SK-N-SH (cell line): ENCODE results near the gene FAM200C. TPM values are rescaled to one million over a fixed set of nuclear protein-coding genes. Genes with fewer than 3 reads are reported as not detected.

Source experiments
- CTCF ChIA-PET: fragments of 300-600, 350-600 bp; formaldehyde crosslinking; extraction: SDS; loops from one replicate; lab custom pipeline; 2021; lab: Yijun Ruan, JAX
- POLR2A ChIA-PET: fragments of 350-600 bp; sonication (Branson Sonifier 250); formaldehyde crosslinking; extraction: SDS; loops from one replicate; lab custom pipeline; 2020; ENCODE audit warnings: antibody characterized with exemption, inconsistent platforms; lab: Yijun Ruan, JAX
- DNase-seq: peaks from one replicate; pipeline ENCODE4 v3.0.0; 2012
- H2AFZ ChIP-seq: fragments of 200-600 bp; sonication (generic); 2 replicates; pipeline ENCODE4 v1.8.1; 2016; ENCODE audit warnings: antibody characterized with exemption, mild to moderate bottlenecking, low read depth
- H3F3A ChIP-seq: fragments of 200-600 bp; sonication (generic); replicated peaks from 2 replicates; pipeline ENCODE3; 2016; ENCODE audit warnings: antibody characterized with exemption, mild to moderate bottlenecking; ENCODE audit not compliant: insufficient read depth
- H3K27ac ChIP-seq, 2 experiments: fragments of 200-500 bp in 1 of 2; fragments of 200-600 bp in 1 of 2; sonication (Bioruptor generic) in 1 of 2; sonication (generic), shearing (Covaris generic) in 1 of 2; 2 replicates each; pipeline versions ENCODE4 v1.5.1 to v1.6.1; 2014 to 2016; ENCODE audit warnings: low read depth in 2 of 2, inconsistent platforms in 1 of 2, low read length in 1 of 2, mild to moderate bottlenecking in 1 of 2, mixed read lengths in 1 of 2
- H3K27me3 ChIP-seq: fragments of 200-600 bp; sonication (generic), shearing (Covaris generic); 2 replicates; pipeline ENCODE4 v1.6.1; 2016; ENCODE audit warnings: mixed run types; ENCODE audit not compliant: insufficient read depth
- H3K36me3 ChIP-seq, 2 experiments: fragments of 200-500 bp in 1 of 2; fragments of 200-600 bp in 1 of 2; sonication (Bioruptor generic) in 1 of 2; sonication (generic) in 1 of 2; replicated peaks in 1 of 2; 2 replicates each; pipeline versions ENCODE3 to v1.5.1; 2014 to 2016; ENCODE audit warnings: low read length in 1 of 2, mild to moderate bottlenecking in 1 of 2; ENCODE audit not compliant: insufficient read depth in 2 of 2, control insufficient read depth in 1 of 2
- H3K4me1 ChIP-seq, 2 experiments: fragments of 200-500 bp in 1 of 2; fragments of 200-600 bp in 1 of 2; sonication (Bioruptor generic) in 1 of 2; sonication (generic), shearing (Covaris generic) in 1 of 2; 2 replicates each; pipeline versions ENCODE4 v1.5.1 to v1.6.1; 2014 to 2016; ENCODE audit warnings: low read depth in 1 of 2, low read length in 1 of 2, mixed run types in 1 of 2; ENCODE audit not compliant: insufficient read depth in 2 of 2, control insufficient read depth in 1 of 2
- H3K4me2 ChIP-seq: fragments of 200-600 bp; sonication (generic), shearing (Covaris generic); 2 replicates; pipeline ENCODE4 v1.6.1; 2017; ENCODE audit warnings: mixed run types
- H3K4me3 ChIP-seq, 2 experiments: fragments of 200-500 bp in 1 of 2; fragments of 200-600 bp in 1 of 2; sonication (Bioruptor generic) in 1 of 2; sonication (generic), shearing (Covaris generic) in 1 of 2; 2 replicates each; pipeline versions ENCODE4 v1.5.1 to v1.8.1; 2014 to 2016; ENCODE audit warnings: low read depth in 2 of 2, inconsistent platforms in 1 of 2, low read length in 1 of 2, mild to moderate bottlenecking in 1 of 2, mixed read lengths in 1 of 2, moderate library complexity in 1 of 2
- H3K79me2 ChIP-seq: fragments of 200-600 bp; sonication (generic); 2 replicates; pipeline ENCODE4 v1.8.1; 2017; ENCODE audit warnings: mild to moderate bottlenecking; ENCODE audit not compliant: insufficient read depth
- H3K9ac ChIP-seq: fragments of 200-600 bp; sonication (generic); 2 replicates; pipeline ENCODE4 v1.6.1; 2017; ENCODE audit warnings: mixed run types
- H3K9me2 ChIP-seq: fragments of 200-600 bp; sonication (generic); 2 replicates; pipeline ENCODE4 v1.6.1; 2017; ENCODE audit warnings: mixed run types
- H3K9me3 ChIP-seq: fragments of 200-600 bp; sonication (generic); 2 replicates; pipeline ENCODE4 v1.6.1; 2017; ENCODE audit warnings: mixed run types, mild to moderate bottlenecking, moderate library complexity
- H4K20me1 ChIP-seq: fragments of 200-600 bp; sonication (generic); 2 replicates; pipeline ENCODE4 v1.6.1; 2017; ENCODE audit warnings: mild to moderate bottlenecking, mixed run types; ENCODE audit not compliant: insufficient read depth
- ELF1 ChIP-seq: IDR thresholded peaks from 2 replicates; pipeline ENCODE4 v1.4.0; 2012
- EZH2phosphoT487 ChIP-seq: fragments of 200-600 bp; sonication (generic); IDR thresholded peaks from 2 replicates; pipeline ENCODE4 v1.6.1; 2017; ENCODE audit warnings: low read depth, mixed run types, mild to moderate bottlenecking, antibody characterized with exemption, moderate library complexity, borderline replicate concordance
- FOSL2 ChIP-seq: IDR thresholded peaks from 2 replicates; pipeline ENCODE4 v1.4.0; 2012; ENCODE audit warnings: low read depth, mild to moderate bottlenecking, moderate library complexity, borderline replicate concordance
- FOXM1 ChIP-seq: IDR thresholded peaks from 2 replicates; pipeline ENCODE4 v1.4.0; 2012; ENCODE audit warnings: low read depth, mild to moderate bottlenecking
- GABPA ChIP-seq: IDR thresholded peaks from 2 replicates; pipeline ENCODE4 v1.4.0; 2012; ENCODE audit warnings: low read depth, mild to moderate bottlenecking
- GATA2 ChIP-seq: sonication (generic); formaldehyde crosslinking; IDR thresholded peaks from 2 replicates; pipeline ENCODE4 v1.5.0; 2020; ENCODE audit warnings: mild to moderate bottlenecking, missing genetic modification reagents
- JUND ChIP-seq: IDR thresholded peaks from 2 replicates; pipeline ENCODE4 v1.4.0; 2012
- NFIC ChIP-seq: IDR thresholded peaks from 2 replicates; pipeline ENCODE4 v1.4.0; 2012; ENCODE audit warnings: borderline replicate concordance
- RAD21 ChIP-seq: IDR thresholded peaks from 2 replicates; pipeline ENCODE4 v1.6.1; 2012; ENCODE audit warnings: mild to moderate bottlenecking, low read length
- RXRA ChIP-seq: IDR thresholded peaks from 2 replicates; pipeline ENCODE4 v1.4.0; 2012; ENCODE audit warnings: low read depth, mild to moderate bottlenecking, borderline replicate concordance
- SIN3A ChIP-seq: IDR thresholded peaks from 2 replicates; pipeline ENCODE4 v1.6.1; 2012; ENCODE audit warnings: low read depth, mild to moderate bottlenecking, low read length, moderate library complexity, borderline replicate concordance
- SMC3 ChIP-seq: IDR thresholded peaks from 2 replicates; pipeline ENCODE4 v1.6.1; 2012; ENCODE audit warnings: low read depth, low read length, improper control_type of control experiment
- TCF12 ChIP-seq: IDR thresholded peaks from 2 replicates; pipeline ENCODE4 v1.4.0; 2012
- WGBS: methylation state at CpG from one replicate; pipeline ENCODE4 v1.1.6; 2017; ENCODE audit warnings: low lambda C conversion rate; 5-methylcytosine and 5-hydroxymethylcytosine counted together
- polyA plus RNA-seq, 3 experiments: library from polyadenylated mRNA; depleted of rRNA; stranded (reverse); fragments of >200 nt; gene quantifications; 2 replicates each; pipeline ENCODE4 v1.2.3, GENCODE V29; 2012
- TF ChIP-seq, protein P1 (sequence below): fragments of 150-350 bp; IDR thresholded peaks from 2 replicates; pipeline ENCODE4 v1.6.1; 2017; ENCODE audit warnings: antibody characterized with exemption, low read length, low read depth, borderline replicate concordance
- TF ChIP-seq, protein P2 (sequence below): IDR thresholded peaks from 2 replicates; pipeline ENCODE4 v1.4.0; 2012; ENCODE audit warnings: low read depth, borderline replicate concordance
- TF ChIP-seq, protein P3 (sequence below): IDR thresholded peaks from 2 replicates; pipeline ENCODE4 v1.4.0; 2012; ENCODE audit warnings: low read depth
- TF ChIP-seq, protein P4 (sequence below): fragments of 200-600 bp; sonication (generic); IDR thresholded peaks from 2 replicates; pipeline ENCODE4 v1.6.1; 2017; ENCODE audit warnings: antibody characterized with exemption, mild to moderate bottlenecking, moderate library complexity
- TF ChIP-seq, protein P5 (sequence below): fragments of 150-350 bp; IDR thresholded peaks from 2 replicates; pipeline ENCODE4 v1.6.1; 2016; ENCODE audit warnings: mild to moderate bottlenecking, low read depth, low read length

Gene FAM200C
- polyA plus RNA-seq, 1 of the 3 experiments (the other 2 are of a cell fraction) = 1.5 TPM

DNA sequence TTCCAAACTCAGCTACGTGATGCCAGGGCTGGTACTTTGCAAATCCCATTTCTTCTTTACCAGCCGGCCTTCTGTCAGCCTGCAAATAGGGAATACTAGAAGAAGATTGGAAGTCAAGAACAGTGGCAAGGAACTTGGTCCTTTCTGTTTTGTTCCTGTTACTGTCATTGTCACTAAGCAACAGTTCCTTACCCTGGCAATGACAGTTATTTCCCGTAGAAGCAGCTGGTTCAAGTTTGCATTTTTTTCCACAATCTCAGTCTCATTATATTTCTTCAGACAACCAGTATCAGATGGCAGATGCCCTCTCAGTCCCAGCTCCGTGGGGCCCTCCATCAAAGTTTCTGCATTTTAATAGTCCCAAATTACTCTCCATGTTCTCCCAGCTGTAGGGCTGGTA, 20.3 kb downstream of the FAM200C start:
- DNase-seq = no peak
- no peak overlapping the region for H3K9ac ChIP-seq

More for the DNA sequence above, 20.3 kb downstream of the FAM200C start:
- TF ChIP-seq, protein P1, sequence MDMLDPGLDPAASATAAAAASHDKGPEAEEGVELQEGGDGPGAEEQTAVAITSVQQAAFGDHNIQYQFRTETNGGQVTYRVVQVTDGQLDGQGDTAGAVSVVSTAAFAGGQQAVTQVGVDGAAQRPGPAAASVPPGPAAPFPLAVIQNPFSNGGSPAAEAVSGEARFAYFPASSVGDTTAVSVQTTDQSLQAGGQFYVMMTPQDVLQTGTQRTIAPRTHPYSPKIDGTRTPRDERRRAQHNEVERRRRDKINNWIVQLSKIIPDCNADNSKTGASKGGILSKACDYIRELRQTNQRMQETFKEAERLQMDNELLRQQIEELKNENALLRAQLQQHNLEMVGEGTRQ = no peak
- no peak for TF ChIP-seq FOSL2
- TF ChIP-seq RAD21 = no peak
- TF ChIP-seq SMC3 = no peak
- TF ChIP-seq, protein P2, sequence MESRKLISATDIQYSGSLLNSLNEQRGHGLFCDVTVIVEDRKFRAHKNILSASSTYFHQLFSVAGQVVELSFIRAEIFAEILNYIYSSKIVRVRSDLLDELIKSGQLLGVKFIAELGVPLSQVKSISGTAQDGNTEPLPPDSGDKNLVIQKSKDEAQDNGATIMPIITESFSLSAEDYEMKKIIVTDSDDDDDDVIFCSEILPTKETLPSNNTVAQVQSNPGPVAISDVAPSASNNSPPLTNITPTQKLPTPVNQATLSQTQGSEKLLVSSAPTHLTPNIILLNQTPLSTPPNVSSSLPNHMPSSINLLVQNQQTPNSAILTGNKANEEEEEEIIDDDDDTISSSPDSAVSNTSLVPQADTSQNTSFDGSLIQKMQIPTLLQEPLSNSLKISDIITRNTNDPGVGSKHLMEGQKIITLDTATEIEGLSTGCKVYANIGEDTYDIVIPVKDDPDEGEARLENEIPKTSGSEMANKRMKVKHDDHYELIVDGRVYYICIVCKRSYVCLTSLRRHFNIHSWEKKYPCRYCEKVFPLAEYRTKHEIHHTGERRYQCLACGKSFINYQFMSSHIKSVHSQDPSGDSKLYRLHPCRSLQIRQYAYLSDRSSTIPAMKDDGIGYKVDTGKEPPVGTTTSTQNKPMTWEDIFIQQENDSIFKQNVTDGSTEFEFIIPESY = no peak
- TF ChIP-seq SIN3A = no peak
- TF ChIP-seq JUND = no peak
- TF ChIP-seq NFIC = no peak
- TF ChIP-seq ELF1 = no peak
- no peak for TF ChIP-seq FOXM1
- TF ChIP-seq RXRA = no peak
- no peak for TF ChIP-seq GABPA
- no peak for TF ChIP-seq EZH2phosphoT487
- TF ChIP-seq, protein P3, sequence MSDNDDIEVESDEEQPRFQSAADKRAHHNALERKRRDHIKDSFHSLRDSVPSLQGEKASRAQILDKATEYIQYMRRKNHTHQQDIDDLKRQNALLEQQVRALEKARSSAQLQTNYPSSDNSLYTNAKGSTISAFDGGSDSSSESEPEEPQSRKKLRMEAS = no peak
- TF ChIP-seq, protein P4, sequence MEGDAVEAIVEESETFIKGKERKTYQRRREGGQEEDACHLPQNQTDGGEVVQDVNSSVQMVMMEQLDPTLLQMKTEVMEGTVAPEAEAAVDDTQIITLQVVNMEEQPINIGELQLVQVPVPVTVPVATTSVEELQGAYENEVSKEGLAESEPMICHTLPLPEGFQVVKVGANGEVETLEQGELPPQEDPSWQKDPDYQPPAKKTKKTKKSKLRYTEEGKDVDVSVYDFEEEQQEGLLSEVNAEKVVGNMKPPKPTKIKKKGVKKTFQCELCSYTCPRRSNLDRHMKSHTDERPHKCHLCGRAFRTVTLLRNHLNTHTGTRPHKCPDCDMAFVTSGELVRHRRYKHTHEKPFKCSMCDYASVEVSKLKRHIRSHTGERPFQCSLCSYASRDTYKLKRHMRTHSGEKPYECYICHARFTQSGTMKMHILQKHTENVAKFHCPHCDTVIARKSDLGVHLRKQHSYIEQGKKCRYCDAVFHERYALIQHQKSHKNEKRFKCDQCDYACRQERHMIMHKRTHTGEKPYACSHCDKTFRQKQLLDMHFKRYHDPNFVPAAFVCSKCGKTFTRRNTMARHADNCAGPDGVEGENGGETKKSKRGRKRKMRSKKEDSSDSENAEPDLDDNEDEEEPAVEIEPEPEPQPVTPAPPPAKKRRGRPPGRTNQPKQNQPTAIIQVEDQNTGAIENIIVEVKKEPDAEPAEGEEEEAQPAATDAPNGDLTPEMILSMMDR = no peak
- TF ChIP-seq, protein P5, sequence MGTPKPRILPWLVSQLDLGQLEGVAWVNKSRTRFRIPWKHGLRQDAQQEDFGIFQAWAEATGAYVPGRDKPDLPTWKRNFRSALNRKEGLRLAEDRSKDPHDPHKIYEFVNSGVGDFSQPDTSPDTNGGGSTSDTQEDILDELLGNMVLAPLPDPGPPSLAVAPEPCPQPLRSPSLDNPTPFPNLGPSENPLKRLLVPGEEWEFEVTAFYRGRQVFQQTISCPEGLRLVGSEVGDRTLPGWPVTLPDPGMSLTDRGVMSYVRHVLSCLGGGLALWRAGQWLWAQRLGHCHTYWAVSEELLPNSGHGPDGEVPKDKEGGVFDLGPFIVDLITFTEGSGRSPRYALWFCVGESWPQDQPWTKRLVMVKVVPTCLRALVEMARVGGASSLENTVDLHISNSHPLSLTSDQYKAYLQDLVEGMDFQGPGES = no peak
- TF ChIP-seq GATA2 (CRISPR knock-in tag) = no peak
- no peak for TF ChIP-seq TCF12
- no peaks in the 10 kb centered on the region for H4K20me1 ChIP-seq
- no peaks in the 10 kb centered on the region for H3K36me3 ChIP-seq
- WGBS = 86% methylated on average over 4 of the region's 4 CpGs
- H3K9me2 ChIP-seq = no peaks in the 10 kb centered on the region
- no peak overlapping the region for H3K27ac ChIP-seq
- H3K4me2 ChIP-seq = no peak overlapping the region
- H3F3A ChIP-seq = peaks cover 3% of the 10 kb centered on the region
- H3K79me2 ChIP-seq = no peaks in the 10 kb centered on the region
- H3K4me1 ChIP-seq = no peaks in the 10 kb centered on the region
- no peaks in the 10 kb centered on the region for H3K9me3 ChIP-seq
- no peak overlapping the region for H2AFZ ChIP-seq
- no peak overlapping the region for H3K4me3 ChIP-seq
- CTCF ChIA-PET = interaction anchor here (1.2 to 10.1 kb wide), 5 partner anchors 9 to 358 kb away, joined by 3 to 67 read pairs (median 5); partner anchors contain the start of gene C1QTNF2
- POLR2A ChIA-PET = no interaction called here
- H3K27me3 ChIP-seq = no peaks in the 10 kb centered on the region; the same call in 1 of the 2 replicates
